HepG2 (cell line): ENCODE data around the gene HSPB6. TPM values are rescaled to one million over a fixed set of nuclear protein-coding genes. Genes with fewer than 3 reads are reported as not detected.

Experiments
- ATAC-seq: fragments of 200-7000 bp; cut with Tn5 transposase; 3 replicates; pipeline ENCODE4 v1.9.1; 2020; ENCODE audit warnings: mild to moderate bottlenecking, moderate library complexity
- BruUV-seq: library from RNA; stranded (reverse); fragments of 400-500 nt; replicated peaks from 2 replicates; lab custom pipeline; 2021; lab: Mats Ljungman, UMichigan
- CTCF ChIA-PET: fragments of 300-600 bp; formaldehyde crosslinking; extraction: SDS; loops from one replicate; lab custom pipeline; 2021; ENCODE audit warnings: low total read pairs, inconsistent platforms, low intra/inter-chr PET ratio; lab: Yijun Ruan, JAX
- POLR2A ChIA-PET: fragments of 350-600 bp; sonication (Branson Sonifier 250); formaldehyde crosslinking; loops from one replicate; lab custom pipeline; 2020; ENCODE audit warnings: antibody characterized with exemption, inconsistent platforms; lab: Yijun Ruan, JAX
- DNase-seq: peaks from one replicate; pipeline ENCODE4 v3.0.0-alpha.2; 2015; ENCODE audit warnings: low spot score
- FAIRE-seq: peaks from 3 replicates; lab custom pipeline; 2011; peaks lifted over from hg19 to GRCh38; lab: Jason Lieb, UNC
- H2AFZ ChIP-seq: one replicate; pipeline ENCODE4 v1.6.1; 2011; ENCODE audit warnings: low read length, inconsistent platforms
- H3K27ac ChIP-seq: fragments of 300-600 bp; 3 replicates; pipeline ENCODE4 v1.8.0; 2011; ENCODE audit warnings: mixed run types, mild to moderate bottlenecking, mixed read lengths, low read length, inconsistent platforms; ENCODE audit not compliant: insufficient read depth; ENCODE audit errors: extremely low read length
- H3K27me3 ChIP-seq, 2 experiments: fragments of 200-600 bp in 1 of 2; 2 replicates in 1 of 2; 3 replicates in 1 of 2; pipeline versions ENCODE4 v1.6.0 to v1.8.0; 2011; ENCODE audit warnings: low read length in 2 of 2, mild to moderate bottlenecking in 2 of 2, moderate library complexity in 2 of 2, inconsistent platforms in 1 of 2; ENCODE audit not compliant: insufficient read depth in 2 of 2, control insufficient read depth in 1 of 2
- H3K36me3 ChIP-seq, 2 experiments: fragments of 200-600 bp in 1 of 2; replicated peaks in 1 of 2; 2 replicates in 1 of 2; 3 replicates in 1 of 2; pipeline versions ENCODE4 v1.5.1 to v1.8.0; 2011; ENCODE audit warnings: low read length in 2 of 2, inconsistent platforms in 1 of 2; ENCODE audit not compliant: insufficient read depth in 2 of 2, control insufficient read depth in 1 of 2
- H3K4me1 ChIP-seq: 2 replicates; pipeline ENCODE4 v1.5.1; 2012; ENCODE audit warnings: low read length, inconsistent platforms; ENCODE audit not compliant: insufficient read depth
- H3K4me2 ChIP-seq: 2 replicates; pipeline ENCODE4 v1.6.0; 2011; ENCODE audit warnings: low read depth, low read length, inconsistent platforms
- H3K4me3 ChIP-seq, 3 experiments: fragments of 200-600 bp in 1 of 3; sonication (generic), shearing (Covaris generic) in 1 of 3; replicated peaks in 1 of 3; 2 replicates each; pipeline ENCODE4 v1.5.1; 2011 to 2016; ENCODE audit warnings: low read length in 3 of 3, inconsistent platforms in 2 of 3, low read depth in 2 of 3, mild to moderate bottlenecking in 2 of 3, control low read depth in 1 of 3, mixed read lengths in 1 of 3; ENCODE audit not compliant: insufficient read depth in 1 of 3
- H3K79me2 ChIP-seq: one replicate; pipeline ENCODE4 v1.6.1; 2011; ENCODE audit warnings: low read length, inconsistent platforms; ENCODE audit not compliant: insufficient read depth
- H3K9ac ChIP-seq: 2 replicates; pipeline ENCODE4 v1.6.0; 2011; ENCODE audit warnings: mild to moderate bottlenecking, low read depth, low read length, inconsistent platforms; ENCODE audit not compliant: insufficient read depth
- H3K9me3 ChIP-seq: 2 replicates; pipeline ENCODE4 v1.5.1; 2012; ENCODE audit warnings: mild to moderate bottlenecking, low read length
- H4K20me1 ChIP-seq: 2 replicates; pipeline ENCODE4 v1.6.0; 2011; ENCODE audit warnings: inconsistent platforms, mild to moderate bottlenecking, low read length, moderate library complexity; ENCODE audit not compliant: insufficient read depth
- ELF4 ChIP-seq: sonication (generic); formaldehyde crosslinking; IDR thresholded peaks from 2 replicates; pipeline ENCODE4 v1.5.0; 2020; ENCODE audit warnings: missing genetic modification reagents, mild to moderate bottlenecking, moderate library complexity, borderline replicate concordance
- KLF16 ChIP-seq, 2 experiments: sonication (generic) in 1 of 2; formaldehyde crosslinking in 1 of 2; IDR thresholded peaks; 2 replicates each; pipeline versions ENCODE4 v1.6.1 to v1.8.0; 2016 to 2023; ENCODE audit warnings: missing genetic modification reagents in 2 of 2, missing compliant biosample characterization in 1 of 2
- MEIS1 ChIP-seq: sonication (generic); formaldehyde crosslinking; IDR thresholded peaks from 2 replicates; pipeline ENCODE4 v1.9.0; 2021; ENCODE audit warnings: mild to moderate bottlenecking, missing genetic modification reagents, moderate library complexity, borderline replicate concordance
- PCBP2 ChIP-seq: fragments of 200-400 bp; formaldehyde crosslinking; optimal IDR thresholded peaks from 2 replicates; pipeline ENCODE3; 2018; ENCODE audit warnings: low read length, low read depth; ENCODE audit not compliant: poor library complexity, severe bottlenecking
- PHF21A ChIP-seq: sonication (generic); formaldehyde crosslinking; IDR thresholded peaks from 2 replicates; pipeline ENCODE4 v1.5.0; 2020; ENCODE audit warnings: mild to moderate bottlenecking, missing genetic modification reagents
- RXRA ChIP-seq: sonication (generic); formaldehyde crosslinking; IDR thresholded peaks from 2 replicates; pipeline ENCODE4 v1.5.1; 2020; ENCODE audit warnings: missing genetic modification reagents
- SOX13 ChIP-seq, 3 experiments: fragments of 450-650 bp in 1 of 3; sonication (generic) in 1 of 3; formaldehyde crosslinking in 1 of 3; IDR thresholded peaks in 2 of 3; conservative IDR thresholded peaks in 1 of 3; 2 replicates each; pipeline versions ENCODE4 v1.5.0 to v1.6.1; 2016 to 2020; ENCODE audit warnings: antibody characterized with exemption in 1 of 3, mild to moderate bottlenecking in 1 of 3, missing compliant biosample characterization in 1 of 3, missing genetic modification reagents in 1 of 3, moderate library complexity in 1 of 3
- YY1 ChIP-seq: IDR thresholded peaks from 2 replicates; pipeline ENCODE4 v1.6.1; 2011; ENCODE audit warnings: low read length, low read depth, moderate library complexity, mild to moderate bottlenecking; ENCODE audit not compliant: insufficient read depth, insufficient replicate concordance
- ZFX ChIP-seq: sonication (generic); formaldehyde crosslinking; IDR thresholded peaks from 2 replicates; pipeline ENCODE4 v1.4.0; 2020; ENCODE audit warnings: mild to moderate bottlenecking, low read depth, missing genetic modification reagents, moderate library complexity
- ZNF232 ChIP-seq: sonication (generic); formaldehyde crosslinking; IDR thresholded peaks from 2 replicates; pipeline ENCODE4 v1.4.0; 2020; ENCODE audit warnings: missing genetic modification reagents, borderline replicate concordance
- ZNF552 ChIP-seq: sonication (generic); formaldehyde crosslinking; IDR thresholded peaks from 2 replicates; pipeline ENCODE4 v1.9.0; 2022; ENCODE audit warnings: missing genetic modification reagents, mild to moderate bottlenecking, borderline replicate concordance
- ZNF687 ChIP-seq: sonication (generic); formaldehyde crosslinking; IDR thresholded peaks from 2 replicates; pipeline ENCODE4 v1.5.1; 2020; ENCODE audit warnings: mild to moderate bottlenecking, missing genetic modification reagents, moderate library complexity
- WGBS: methylation state at CpG from one replicate; pipeline ENCODE4 v1.1.6; 2017; ENCODE audit warnings: low lambda C conversion rate; 5-methylcytosine and 5-hydroxymethylcytosine counted together
- in situ Hi-C: cut with HindIII; loops from 2 replicates; pipeline ENCODE4 v1.10.0; 2017; ENCODE audit warnings: low pct_unique_long_range_greater_than_20kb; ENCODE audit not compliant: extremely low pct_ligation_motif_present
- intact Hi-C: fragments of 100-400 bp; cut with micrococcal nuclease; formaldehyde crosslinking; loops from one replicate; pipeline ENCODE4 v1.10.0; 2022; ENCODE audit not compliant: unreplicated experiment
- polyA plus RNA-seq, 8 experiments: library from polyadenylated mRNA; depleted of rRNA in 3 of 8; stranded (reverse) in 7 of 8; unstranded in 1 of 8; fragments of >200 nt; fragmentation: Illumina TruSeq in 4 of 8; extraction: Trizol in 4 of 8; gene quantifications; 2 replicates each; pipeline versions ENCODE4 v1.2.1 to v1.2.3, GENCODE V29; 2011 to 2016; ENCODE audit warnings: low read depth in 4 of 8, missing spikeins in 1 of 8, mixed read lengths in 1 of 8; ENCODE audit not compliant: insufficient read depth in 1 of 8
- total RNA-seq, 5 experiments: library from RNA; depleted of rRNA; stranded (reverse); fragments of >200 nt; fragmentation: Illumina TruSeq; extraction: Trizol; gene quantifications; 2 replicates each; pipeline ENCODE4 v1.2.3, GENCODE V29; 2016; ENCODE audit warnings: low read depth in 1 of 5
- TF ChIP-seq, protein P1 (sequence below): sonication (generic); formaldehyde crosslinking; IDR thresholded peaks from 2 replicates; pipeline ENCODE4 v1.5.0; 2020; ENCODE audit warnings: mild to moderate bottlenecking, missing genetic modification reagents, moderate library complexity
- TF ChIP-seq, protein P2 (sequence below): sonication (generic); formaldehyde crosslinking; IDR thresholded peaks from 2 replicates; pipeline ENCODE4 v1.4.0; 2020; ENCODE audit warnings: missing genetic modification reagents, borderline replicate concordance

HSPB6 gene
- total and polyA plus RNA-seq, 2 of the 13 experiments (the other 11 are each of a cell fraction or from before 2014, with no cell fraction given) = 0.18 TPM; not detected in 1

GRCh38 chr19:35777086-35777841, 20.4 kb upstream of the HSPB6 start:
- H4K20me1 ChIP-seq = no peaks in the 10 kb centered on the region
- ChIA-PET CTCF (no interaction called here), POLR2A (interaction anchor here (1.0 to 1.8 kb wide), 4 partner anchors 9 to 37 kb away, joined by 3 to 6 read pairs (median 3); partner anchors contain the start of genes LIN37, PSENEN and U2AF1L4)
- no TSS peak for BruUV-seq
- H3K4me1 ChIP-seq = peaks cover 36% of the 10 kb centered on the region
- intact Hi-C loops (loop anchor here (5.0 kb wide), 1 partner anchor 35 kb away; the partner anchor contains the start of gene PRODH2), in situ Hi-C loops (no loop called here)
- H3K36me3 ChIP-seq = peaks cover 0 to 2% of the 10 kb centered on the region in 2 experiments; a peak in 2 of 5 replicates
- no peaks in the 10 kb centered on the region for H3K9me3 ChIP-seq
- no peaks in the 10 kb centered on the region for H3K27me3 ChIP-seq
- no peak overlapping the region for H2AFZ ChIP-seq
- 19% methylated on average over 18 of the region's 19 CpGs for WGBS
- no peak overlapping the region for H3K27ac ChIP-seq
- no peaks in the 10 kb centered on the region for H3K79me2 ChIP-seq
- H3K4me2 ChIP-seq = peak overlapping the region; percentile 89
- ATAC-seq (peak; percentile 68), FAIRE-seq (no peak), DNase-seq (peak; percentile 46)
- peak overlapping the region in 1 of 3 experiments; percentile 55; a peak in 3 of 6 replicates for H3K4me3 ChIP-seq
- H3K9ac ChIP-seq = 0 out of 2 replicates have a peak overlapping the region, but pooled peaks have one; percentile 11
- no peak for TF ChIP-seq ZNF552 (CRISPR knock-in tag)
- peak; percentile 70 for TF ChIP-seq ZNF687 (CRISPR knock-in tag)
- TF ChIP-seq KLF16 (CRISPR knock-in tag; IDR thresholded peaks at IDR 0.05) = no peak
- peak; percentile 30; the same call in 1 of the 2 replicates for TF ChIP-seq MEIS1 (CRISPR knock-in tag)
- no peak for TF ChIP-seq ELF4 (CRISPR knock-in tag)
- TF ChIP-seq RXRA (CRISPR knock-in tag) = peak; percentile 45; the same call in 1 of the 2 replicates
- TF ChIP-seq, protein P1, sequence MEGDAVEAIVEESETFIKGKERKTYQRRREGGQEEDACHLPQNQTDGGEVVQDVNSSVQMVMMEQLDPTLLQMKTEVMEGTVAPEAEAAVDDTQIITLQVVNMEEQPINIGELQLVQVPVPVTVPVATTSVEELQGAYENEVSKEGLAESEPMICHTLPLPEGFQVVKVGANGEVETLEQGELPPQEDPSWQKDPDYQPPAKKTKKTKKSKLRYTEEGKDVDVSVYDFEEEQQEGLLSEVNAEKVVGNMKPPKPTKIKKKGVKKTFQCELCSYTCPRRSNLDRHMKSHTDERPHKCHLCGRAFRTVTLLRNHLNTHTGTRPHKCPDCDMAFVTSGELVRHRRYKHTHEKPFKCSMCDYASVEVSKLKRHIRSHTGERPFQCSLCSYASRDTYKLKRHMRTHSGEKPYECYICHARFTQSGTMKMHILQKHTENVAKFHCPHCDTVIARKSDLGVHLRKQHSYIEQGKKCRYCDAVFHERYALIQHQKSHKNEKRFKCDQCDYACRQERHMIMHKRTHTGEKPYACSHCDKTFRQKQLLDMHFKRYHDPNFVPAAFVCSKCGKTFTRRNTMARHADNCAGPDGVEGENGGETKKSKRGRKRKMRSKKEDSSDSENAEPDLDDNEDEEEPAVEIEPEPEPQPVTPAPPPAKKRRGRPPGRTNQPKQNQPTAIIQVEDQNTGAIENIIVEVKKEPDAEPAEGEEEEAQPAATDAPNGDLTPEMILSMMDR (CRISPR knock-in tag) = no peak
- 0 out of 2 replicates have a peak, but pooled peaks have one; percentile 13 for TF ChIP-seq ZFX (CRISPR knock-in tag)
- TF ChIP-seq, protein P2, sequence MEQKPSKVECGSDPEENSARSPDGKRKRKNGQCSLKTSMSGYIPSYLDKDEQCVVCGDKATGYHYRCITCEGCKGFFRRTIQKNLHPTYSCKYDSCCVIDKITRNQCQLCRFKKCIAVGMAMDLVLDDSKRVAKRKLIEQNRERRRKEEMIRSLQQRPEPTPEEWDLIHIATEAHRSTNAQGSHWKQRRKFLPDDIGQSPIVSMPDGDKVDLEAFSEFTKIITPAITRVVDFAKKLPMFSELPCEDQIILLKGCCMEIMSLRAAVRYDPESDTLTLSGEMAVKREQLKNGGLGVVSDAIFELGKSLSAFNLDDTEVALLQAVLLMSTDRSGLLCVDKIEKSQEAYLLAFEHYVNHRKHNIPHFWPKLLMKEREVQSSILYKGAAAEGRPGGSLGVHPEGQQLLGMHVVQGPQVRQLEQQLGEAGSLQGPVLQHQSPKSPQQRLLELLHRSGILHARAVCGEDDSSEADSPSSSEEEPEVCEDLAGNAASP (CRISPR knock-in tag) = peak; percentile 30; the same call in 1 of the 2 replicates
- TF ChIP-seq PHF21A (CRISPR knock-in tag) = 0 out of 2 replicates have a peak, but pooled peaks have one; percentile 36
- no peak for TF ChIP-seq PCBP2
- no peak for TF ChIP-seq SOX13 (IDR thresholded peaks at IDR 0.05)
- TF ChIP-seq SOX13 (CRISPR knock-in tag; conservative IDR thresholded peaks at IDR 0.05 in 1 of 2, IDR thresholded peaks at IDR 0.05 in 1 of 2) = peak in 1 of 2 experiments; percentile 56; a peak in 2 of 4 replicates
- no peak for TF ChIP-seq YY1
- no peak for TF ChIP-seq ZNF232 (CRISPR knock-in tag)
